HCT116 (cell line): Measurements from ENCODE around the gene RPS6KC1. TPM values are rescaled to one million over a fixed set of nuclear protein-coding genes. Genes with fewer than 3 reads are reported as not detected.

Experiments used
- ATAC-seq: fragments of 200-7000 bp; cut with Tn5 transposase; 2 replicates; pipeline ENCODE4 v1.9.1; 2020; ENCODE audit warnings: mild to moderate bottlenecking, moderate library complexity
- BruUV-seq: library from RNA; stranded (reverse); fragments of 400-500 nt; replicated peaks from 2 replicates; lab custom pipeline; 2021; lab: Mats Ljungman, UMichigan
- CTCF ChIA-PET: fragments of 300-600 bp; sonication (Branson Sonifier 250); formaldehyde crosslinking; loops from one replicate; lab custom pipeline; 2021; ENCODE audit warnings: antibody characterized with exemption; lab: Charles Lee
- POLR2A ChIA-PET: fragments of 300-600, 350-600 bp; sonication (Branson Sonifier 250); formaldehyde crosslinking; loops from one replicate; lab custom pipeline; 2021; ENCODE audit warnings: antibody characterized with exemption; lab: Charles Lee
- RAD21 ChIA-PET, 2 experiments: fragments of 300-600 bp; sonication (Branson Sonifier 250); formaldehyde crosslinking; loops; one replicate each; lab custom pipeline; 2023; ENCODE audit warnings: low total read pairs in 2 of 2; ENCODE audit not compliant: uncharacterized antibody in 2 of 2, unreplicated experiment in 2 of 2, low non-redundant PET in 1 of 2; lab: Charles Lee
- DNase-seq: peaks from one replicate; pipeline ENCODE4 v3.0.0-alpha.2; 2010; ENCODE audit warnings: low read depth, low spot score
- H2AFZ ChIP-seq: fragments of 200-600 bp; shearing (Covaris generic), sonication (generic); 2 replicates; pipeline ENCODE4 v1.6.1; 2017; ENCODE audit warnings: low read depth, mixed run types, mixed read lengths, antibody characterized with exemption, low read length; ENCODE audit not compliant: poor library complexity, severe bottlenecking
- H3K27ac ChIP-seq: 2 replicates; pipeline ENCODE4 v1.5.1; 2012; ENCODE audit warnings: low read depth, low read length
- H3K27me3 ChIP-seq: fragments of 200-600 bp; sonication (generic); 2 replicates; pipeline ENCODE4 v1.6.1; 2016; ENCODE audit warnings: mixed run types, low read length, mixed read lengths; ENCODE audit not compliant: insufficient read depth
- H3K36me3 ChIP-seq, 2 experiments: fragments of 200-500 bp in 1 of 2; fragments of 200-600 bp in 1 of 2; sonication (Bioruptor generic) in 1 of 2; sonication (generic) in 1 of 2; 2 replicates each; pipeline versions ENCODE4 v1.5.1 to v1.6.1; 2014 to 2016; ENCODE audit warnings: low read length in 2 of 2, inconsistent platforms in 1 of 2, mixed read lengths in 1 of 2, mixed run types in 1 of 2; ENCODE audit not compliant: insufficient read depth in 2 of 2, control insufficient read depth in 1 of 2
- H3K4me1 ChIP-seq, 2 experiments: fragments of 200-600 bp in 1 of 2; sonication (generic) in 1 of 2; 2 replicates each; pipeline versions ENCODE4 v1.5.1 to v1.6.1; 2012 to 2017; ENCODE audit warnings: low read length in 2 of 2, inconsistent platforms in 1 of 2, mild to moderate bottlenecking in 1 of 2, mixed read lengths in 1 of 2, mixed run types in 1 of 2, moderate library complexity in 1 of 2; ENCODE audit not compliant: insufficient read depth in 2 of 2, control insufficient read depth in 1 of 2
- H3K4me2 ChIP-seq: fragments of 200-600 bp; sonication (generic); 2 replicates; pipeline ENCODE4 v1.6.1; 2017; ENCODE audit warnings: mixed run types, low read length, mixed read lengths
- H3K4me3 ChIP-seq, 2 experiments: fragments of 200-600 bp in 1 of 2; sonication (generic) in 1 of 2; replicated peaks in 1 of 2; 2 replicates each; pipeline ENCODE4 v1.5.1; 2011 to 2016; ENCODE audit warnings: low read length in 2 of 2, control low read depth in 1 of 2, low read depth in 1 of 2, mild to moderate bottlenecking in 1 of 2, mixed read lengths in 1 of 2, mixed run types in 1 of 2
- H3K79me2 ChIP-seq: fragments of 200-600 bp; sonication (generic); 2 replicates; pipeline ENCODE4 v1.6.1; 2017; ENCODE audit warnings: mild to moderate bottlenecking, mixed run types, low read length, moderate library complexity, mixed read lengths; ENCODE audit not compliant: insufficient read depth
- H3K9ac ChIP-seq: fragments of 200-600 bp; sonication (generic); 2 replicates; pipeline ENCODE4 v1.6.1; 2016; ENCODE audit warnings: low read length, mixed read lengths
- H3K9me2 ChIP-seq: fragments of 200-600 bp; sonication (generic), shearing (Covaris generic); 2 replicates; pipeline ENCODE4 v1.6.1; 2017; ENCODE audit warnings: mixed run types, mild to moderate bottlenecking, moderate library complexity; ENCODE audit not compliant: insufficient read depth
- H3K9me3 ChIP-seq, 2 experiments: fragments of 200-500 bp in 1 of 2; fragments of 200-600 bp in 1 of 2; sonication (Bioruptor generic) in 1 of 2; sonication (generic) in 1 of 2; 2 replicates each; pipeline ENCODE4 v1.6.1; 2014 to 2017; ENCODE audit warnings: low read length in 2 of 2, mixed read lengths in 2 of 2, inconsistent platforms in 1 of 2, low read depth in 1 of 2, mild to moderate bottlenecking in 1 of 2, mixed run types in 1 of 2, moderate library complexity in 1 of 2; ENCODE audit not compliant: control insufficient read depth in 1 of 2, insufficient read depth in 1 of 2
- H4K20me1 ChIP-seq: fragments of 200-600 bp; sonication (generic), shearing (Covaris generic); 2 replicates; pipeline ENCODE4 v1.6.1; 2017; ENCODE audit warnings: mixed run types, mild to moderate bottlenecking, moderate library complexity; ENCODE audit not compliant: insufficient read depth
- EGR1 ChIP-seq: IDR thresholded peaks from 2 replicates; pipeline ENCODE4 v1.6.1; 2012; ENCODE audit warnings: low read depth
- EZH2 ChIP-seq: fragments of 200-600 bp; sonication (generic); IDR thresholded peaks from 2 replicates; pipeline ENCODE4 v1.6.1; 2017; ENCODE audit warnings: antibody characterized with exemption, mixed run types
- EZH2phosphoT487 ChIP-seq: fragments of 200-600 bp; IDR thresholded peaks from 2 replicates; pipeline ENCODE4 v1.6.1; 2018; ENCODE audit warnings: antibody characterized with exemption, borderline replicate concordance
- JUND ChIP-seq: IDR thresholded peaks from 2 replicates; pipeline ENCODE4 v1.6.1; 2012
- POLR2A ChIP-seq: IDR thresholded peaks from 2 replicates; pipeline ENCODE4 v1.7.0; 2011; ENCODE audit warnings: borderline replicate concordance; ENCODE audit not compliant: insufficient read depth, insufficient read length; ENCODE audit errors: extremely low read depth
- POLR2AphosphoS5 ChIP-seq: IDR thresholded peaks from 2 replicates; pipeline ENCODE4 v1.6.1; 2011; ENCODE audit warnings: mild to moderate bottlenecking, low read depth, low read length, moderate library complexity
- RAD21 ChIP-seq: IDR thresholded peaks from 2 replicates; pipeline ENCODE4 v1.6.1; 2012; ENCODE audit warnings: low read depth, mild to moderate bottlenecking
- SIN3A ChIP-seq: IDR thresholded peaks from 2 replicates; pipeline ENCODE4 v1.6.1; 2012; ENCODE audit warnings: low read depth
- SP1 ChIP-seq: IDR thresholded peaks from 2 replicates; pipeline ENCODE4 v1.6.1; 2012; ENCODE audit warnings: low read depth
- YY1 ChIP-seq: IDR thresholded peaks from 2 replicates; pipeline ENCODE4 v1.6.1; 2011; ENCODE audit warnings: low read length, low read depth, moderate library complexity, mild to moderate bottlenecking; ENCODE audit not compliant: insufficient replicate concordance; ENCODE audit errors: extremely low read depth
- ZNF274 ChIP-seq: fragments of 200-500 bp; sonication (Bioruptor generic); IDR thresholded peaks from 2 replicates; pipeline ENCODE4 v1.6.1; 2014; ENCODE audit warnings: mild to moderate bottlenecking, low read depth, low read length, inconsistent platforms
- intact Hi-C: fragments of 100-400 bp; cut with micrococcal nuclease; formaldehyde crosslinking; loops from 2 replicates; pipeline ENCODE4 v1.10.0; 2022
- total RNA-seq: library from RNA; stranded (reverse); gene quantifications from one replicate; pipeline ENCODE4 v1.2.1, GENCODE V29; 2021; ENCODE audit not compliant: unreplicated experiment
- TF ChIP-seq, protein P1 (sequence below): IDR thresholded peaks from 2 replicates; pipeline ENCODE4 v1.6.1; 2011; ENCODE audit warnings: mild to moderate bottlenecking, low read length, moderate library complexity; ENCODE audit not compliant: insufficient replicate concordance; ENCODE audit errors: extremely low read depth
- TF ChIP-seq, protein P2 (sequence below): IDR thresholded peaks from 2 replicates; pipeline ENCODE4 v1.6.1; 2012

The RPS6KC1 gene
- total RNA-seq, 1 experiment from 2014 or later: 15.9 TPM

DNA sequence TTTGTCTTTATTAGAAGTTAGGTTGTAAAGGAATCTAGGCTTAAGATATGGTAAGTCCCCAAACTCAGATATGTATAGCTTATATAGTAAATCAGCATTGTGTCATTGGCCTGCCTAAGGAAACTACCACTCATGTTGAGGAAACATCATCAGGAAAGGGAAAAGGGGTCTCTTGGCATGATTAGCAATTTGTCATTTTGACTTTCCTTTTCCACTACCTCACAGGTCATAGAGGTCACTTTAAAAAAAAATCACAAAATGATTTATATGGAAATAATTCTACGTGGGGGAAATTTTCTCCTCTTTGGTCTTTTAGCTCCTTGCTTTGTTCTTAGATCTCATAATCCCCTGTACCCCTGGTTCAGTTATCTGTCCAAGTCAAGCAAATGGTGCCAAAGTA lies 213.5 kb downstream of the RPS6KC1 start:
- ChIA-PET CTCF (no interaction called here), POLR2A (no interaction called here), RAD21 (no interaction called here)
- ATAC-seq (no peak), DNase-seq (no peak)
- H3K9me3 ChIP-seq: no peaks in the 10 kb centered on the region
- no peaks in the 10 kb centered on the region for H4K20me1 ChIP-seq
- no peaks in the 10 kb centered on the region for H3K4me1 ChIP-seq
- H3K27me3 ChIP-seq: no peaks in the 10 kb centered on the region
- no peak overlapping the region for H3K4me3 ChIP-seq
- H3K36me3 ChIP-seq: no peaks in the 10 kb centered on the region
- no peak overlapping the region for H2AFZ ChIP-seq
- no peak overlapping the region for H3K4me2 ChIP-seq
- no peak overlapping the region for H3K27ac ChIP-seq
- TF ChIP-seq SIN3A (no peak), JUND (no peak), RAD21 (no peak), POLR2AphosphoS5 (no peak), EGR1 (no peak), EZH2 (no peak), YY1 (no peak), SP1 (no peak), POLR2A (no peak), ZNF274 (no peak), EZH2phosphoT487 (no peak)
- TF ChIP-seq, protein P1, sequence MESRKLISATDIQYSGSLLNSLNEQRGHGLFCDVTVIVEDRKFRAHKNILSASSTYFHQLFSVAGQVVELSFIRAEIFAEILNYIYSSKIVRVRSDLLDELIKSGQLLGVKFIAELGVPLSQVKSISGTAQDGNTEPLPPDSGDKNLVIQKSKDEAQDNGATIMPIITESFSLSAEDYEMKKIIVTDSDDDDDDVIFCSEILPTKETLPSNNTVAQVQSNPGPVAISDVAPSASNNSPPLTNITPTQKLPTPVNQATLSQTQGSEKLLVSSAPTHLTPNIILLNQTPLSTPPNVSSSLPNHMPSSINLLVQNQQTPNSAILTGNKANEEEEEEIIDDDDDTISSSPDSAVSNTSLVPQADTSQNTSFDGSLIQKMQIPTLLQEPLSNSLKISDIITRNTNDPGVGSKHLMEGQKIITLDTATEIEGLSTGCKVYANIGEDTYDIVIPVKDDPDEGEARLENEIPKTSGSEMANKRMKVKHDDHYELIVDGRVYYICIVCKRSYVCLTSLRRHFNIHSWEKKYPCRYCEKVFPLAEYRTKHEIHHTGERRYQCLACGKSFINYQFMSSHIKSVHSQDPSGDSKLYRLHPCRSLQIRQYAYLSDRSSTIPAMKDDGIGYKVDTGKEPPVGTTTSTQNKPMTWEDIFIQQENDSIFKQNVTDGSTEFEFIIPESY: no peak
- TF ChIP-seq, protein P2, sequence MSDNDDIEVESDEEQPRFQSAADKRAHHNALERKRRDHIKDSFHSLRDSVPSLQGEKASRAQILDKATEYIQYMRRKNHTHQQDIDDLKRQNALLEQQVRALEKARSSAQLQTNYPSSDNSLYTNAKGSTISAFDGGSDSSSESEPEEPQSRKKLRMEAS: no peak
- no peak overlapping the region for H3K9ac ChIP-seq
- H3K9me2 ChIP-seq: no peaks in the 10 kb centered on the region
- no TSS peak for BruUV-seq
- H3K79me2 ChIP-seq: no peaks in the 10 kb centered on the region
- intact Hi-C loops: no loop called here
